Mammary microvascular endothelial cell (primary cell): Measurements from ENCODE around the gene MTLN. TPM values are rescaled to one million over a fixed set of nuclear protein-coding genes. Genes with fewer than 3 reads are reported as not detected.

Experiments
- total RNA-seq: library from RNA; depleted of rRNA; stranded (reverse); fragments of >200 nt; gene quantifications from 2 replicates; pipeline ENCODE4 v1.2.3, GENCODE V29; 2015

Gene MTLN, protein sequence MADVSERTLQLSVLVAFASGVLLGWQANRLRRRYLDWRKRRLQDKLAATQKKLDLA
- 134 and 215 TPM in 2 replicates for total RNA-seq

GRCh38 chr2:110211938-110212858 is at the start of gene MTLN:
TSS of gene MTLN (minus strand) at chr2:110212547. CDS start at chr2:110212525, 22 bp downstream.

DNA sequence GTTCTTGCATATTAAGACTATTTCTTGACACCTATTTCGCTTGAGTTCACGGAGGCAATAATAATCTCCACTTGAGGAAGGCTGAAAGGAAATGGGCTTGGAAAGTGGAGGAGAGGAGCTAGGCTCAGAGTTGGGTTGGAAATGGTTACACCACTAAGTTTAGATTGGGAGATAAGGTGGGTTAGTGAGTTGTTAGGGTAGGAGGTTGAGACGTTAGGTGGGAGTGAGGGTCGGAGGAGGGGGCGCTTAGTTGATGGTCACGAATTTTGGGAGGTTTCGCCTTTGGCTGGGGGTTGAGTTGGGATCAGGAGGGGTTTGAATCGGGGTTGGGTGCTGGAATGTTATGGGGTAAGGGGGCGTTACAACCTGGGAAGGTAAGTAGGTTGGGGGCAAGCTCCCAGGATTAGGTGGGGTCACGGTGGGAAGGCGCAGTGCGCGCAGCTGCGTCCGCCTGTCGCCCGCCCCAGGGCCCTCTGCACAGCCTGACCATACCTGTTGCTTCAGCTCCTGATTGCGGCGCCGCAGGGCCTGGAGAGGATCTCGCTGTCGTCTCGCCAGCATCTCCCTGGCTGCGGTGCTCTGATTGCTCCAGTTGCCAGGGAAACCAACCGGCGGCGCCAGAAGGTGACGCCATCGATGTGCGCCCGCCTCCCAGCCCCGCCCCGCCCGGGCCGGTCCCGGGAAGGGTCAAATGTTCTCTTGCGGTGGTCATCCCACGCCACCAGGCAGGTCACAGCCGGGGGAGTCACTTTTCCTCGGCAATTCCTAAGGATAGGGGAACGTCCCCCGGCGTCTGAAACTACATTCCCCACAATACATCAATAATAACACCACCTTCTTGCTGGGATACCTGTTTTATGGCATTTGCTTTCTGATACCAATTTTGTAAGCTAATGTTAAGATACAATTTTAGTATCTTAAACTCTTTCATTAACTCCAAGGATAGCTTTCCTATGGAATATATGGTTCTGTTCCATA is 7.7 kb downstream of the MTLN start, which contains the start of gene NPHP1:
Gene NPHP1, minus strand, starts transcription at position 606 of the 978 bp plus-strand sequence. Its CDS starts 45 bp downstream, at position 561.

Other genes with a start within 250 kb of the MTLN start
- gene MALL, start 96.7 kb downstream of the MTLN start, total RNA-seq = 171 and 194 TPM in 2 replicates
- 2.5 and 5.7 TPM in 2 replicates for gene NPHP1, start 7.5 kb downstream of the MTLN start, total RNA-seq